ENCODE measurements around the gene IL9. TPM values are rescaled to one million over a fixed set of nuclear protein-coding genes. Genes with fewer than 3 reads are reported as not detected.

The IL9 gene
- total and polyA plus RNA-seq, 2 donors = 0.52 to 2.7 TPM

DNA sequence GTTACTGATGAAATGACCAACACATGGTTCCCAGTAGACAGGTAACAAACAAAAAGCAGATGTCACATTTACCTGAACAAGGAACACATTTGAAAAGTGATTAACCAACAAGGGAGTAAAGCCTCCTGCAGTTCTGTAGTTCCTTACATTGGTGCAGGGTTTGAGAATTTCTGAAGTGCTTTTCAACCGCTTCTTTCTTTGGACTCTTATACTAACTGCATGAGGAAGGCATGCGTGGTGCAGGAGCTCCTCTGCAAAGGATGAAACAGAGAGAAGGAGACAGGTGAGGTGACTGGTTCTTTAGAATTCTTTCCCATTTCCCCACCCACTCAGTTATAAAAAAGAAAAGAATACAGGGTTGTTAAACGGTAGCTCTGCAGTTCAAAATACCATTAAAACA lies 4.6 kb upstream of the IL9 start:
- Histone ChIP-seq H3K4me3 (ENCODE audit: low read length in 2 of 2) (no peak overlapping the region), H3K27me3 (ENCODE audit: control insufficient read depth in 2 of 2, insufficient read depth in 1 of 2, low read length in 1 of 2) (peaks cover 0 to 10% of the 10 kb centered on the region in 2 donors), H3K9me3 (ENCODE audit: control insufficient read depth in 2 of 2, insufficient read depth in 1 of 2, low read length in 1 of 2) (no peaks in the 10 kb centered on the region), H3K4me1 (ENCODE audit: control insufficient read depth in 2 of 2, insufficient read depth in 2 of 2, low read length in 2 of 2) (no peaks in the 10 kb centered on the region), H3K36me3 (ENCODE audit: control insufficient read depth in 2 of 2, insufficient read depth in 2 of 2, low read length in 1 of 2) (no peaks in the 10 kb centered on the region), H3K27ac (ENCODE audit: low read depth in 1 of 2, low read length in 1 of 2) (no peak overlapping the region)
- WGBS = 77% methylated on average over 3 of the region's 3 CpGs
- DNase-seq (ENCODE audit: low read depth in 6 of 9, low spot score in 9 of 9) = no peak

DNA sequence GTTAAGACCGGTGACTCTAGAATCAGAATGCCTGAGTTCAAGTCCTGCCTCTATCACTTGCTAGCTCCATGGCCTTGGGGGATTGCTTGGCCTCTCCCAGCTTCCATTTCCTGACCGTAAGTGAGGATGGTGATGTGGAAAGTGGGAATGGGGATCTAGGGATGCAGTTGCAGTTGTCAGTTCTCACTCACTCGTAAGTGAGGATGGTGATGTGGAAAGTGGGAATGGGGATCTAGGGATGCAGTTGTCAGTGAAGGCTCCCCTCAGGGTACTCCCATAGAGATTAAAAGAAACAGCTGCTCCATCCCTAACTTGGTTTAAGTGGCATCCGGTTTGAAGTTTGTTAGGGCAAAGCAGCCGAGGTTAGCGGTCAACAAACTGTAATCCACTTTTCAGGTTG lies 3.0 kb upstream of the IL9 start:
- no peaks in the 10 kb centered on the region for H3K9me3 ChIP-seq (ENCODE audit: control insufficient read depth in 2 of 2, insufficient read depth in 1 of 2, low read length in 1 of 2)
- no peak overlapping the region for H3K27ac ChIP-seq (ENCODE audit: low read depth in 1 of 2, low read length in 1 of 2)
- no peaks in the 10 kb centered on the region for H3K36me3 ChIP-seq (ENCODE audit: control insufficient read depth in 2 of 2, insufficient read depth in 2 of 2, low read length in 1 of 2)
- 85% methylated on average over 6 of the region's 6 CpGs for WGBS
- no peak for DNase-seq (ENCODE audit: low read depth in 6 of 9, low spot score in 9 of 9)
- no peak overlapping the region for H3K4me3 ChIP-seq (ENCODE audit: low read length in 2 of 2)
- peaks cover 0 to 17% of the 10 kb centered on the region in 2 donors for H3K27me3 ChIP-seq (ENCODE audit: control insufficient read depth in 2 of 2, insufficient read depth in 1 of 2, low read length in 1 of 2)
- H3K4me1 ChIP-seq (ENCODE audit: control insufficient read depth in 2 of 2, insufficient read depth in 2 of 2, low read length in 2 of 2) = no peaks in the 10 kb centered on the region

DNA sequence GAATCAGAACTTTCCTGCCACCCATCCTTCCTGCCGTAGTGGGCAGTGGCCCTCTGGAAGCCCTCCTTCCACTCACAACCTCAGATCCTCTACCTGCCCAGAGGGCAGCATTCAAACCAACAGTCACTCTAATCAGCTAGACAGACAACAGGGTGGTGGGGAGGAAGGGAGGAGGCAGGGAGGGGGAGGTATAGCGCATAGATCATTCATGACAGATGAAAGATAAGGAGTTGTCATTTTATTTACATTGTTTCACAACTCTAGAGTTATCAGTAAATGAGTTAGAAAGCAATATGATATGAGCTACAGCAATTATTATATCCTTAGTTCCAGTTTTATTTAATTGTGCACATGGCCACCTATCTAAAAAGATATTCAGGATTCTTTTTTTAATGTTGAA lies 852 bp downstream of the IL9 start:
- 88% methylated on average over 2 of the region's 2 CpGs for WGBS
- H3K27me3 ChIP-seq (ENCODE audit: control insufficient read depth in 2 of 2, insufficient read depth in 1 of 2, low read length in 1 of 2) = peaks cover 0 to 14% of the 10 kb centered on the region in 2 donors
- H3K9me3 ChIP-seq (ENCODE audit: control insufficient read depth in 2 of 2, insufficient read depth in 1 of 2, low read length in 1 of 2) = no peaks in the 10 kb centered on the region
- H3K4me3 ChIP-seq (ENCODE audit: low read length in 2 of 2) = no peak overlapping the region
- no peaks in the 10 kb centered on the region for H3K36me3 ChIP-seq (ENCODE audit: control insufficient read depth in 2 of 2, insufficient read depth in 2 of 2, low read length in 1 of 2)
- DNase-seq (ENCODE audit: low read depth in 6 of 9, low spot score in 9 of 9) = no peak
- no peak overlapping the region for H3K27ac ChIP-seq (ENCODE audit: low read depth in 1 of 2, low read length in 1 of 2)
- peaks cover 0 to 2% of the 10 kb centered on the region in 2 donors for H3K4me1 ChIP-seq (ENCODE audit: control insufficient read depth in 2 of 2, insufficient read depth in 2 of 2, low read length in 2 of 2)

DNA sequence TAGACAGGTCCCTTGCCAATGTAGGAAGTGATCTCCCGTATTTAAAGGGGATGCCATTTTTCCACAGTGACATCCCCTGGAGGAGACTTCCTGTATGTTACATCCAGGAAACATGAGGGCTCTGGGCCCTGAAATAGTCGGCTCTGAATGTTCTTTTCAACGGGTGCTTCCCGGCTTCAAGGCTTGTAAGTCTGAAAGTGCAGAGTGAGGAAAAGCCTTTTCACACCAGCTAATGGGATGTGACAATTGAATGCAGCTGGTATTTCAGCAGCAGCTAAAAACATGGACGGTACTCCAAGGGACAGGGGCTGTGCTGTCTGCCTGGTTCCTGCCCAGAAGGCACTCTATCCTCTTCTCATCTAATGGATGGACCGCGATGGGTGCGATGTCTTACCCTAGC lies 1.4 kb downstream of the IL9 start:
- peaks cover 0 to 12% of the 10 kb centered on the region in 2 donors for H3K27me3 ChIP-seq (ENCODE audit: control insufficient read depth in 2 of 2, insufficient read depth in 1 of 2, low read length in 1 of 2)
- no peaks in the 10 kb centered on the region for H3K9me3 ChIP-seq (ENCODE audit: control insufficient read depth in 2 of 2, insufficient read depth in 1 of 2, low read length in 1 of 2)
- H3K36me3 ChIP-seq (ENCODE audit: control insufficient read depth in 2 of 2, insufficient read depth in 2 of 2, low read length in 1 of 2) = no peaks in the 10 kb centered on the region
- peaks cover 0 to 2% of the 10 kb centered on the region in 2 donors for H3K4me1 ChIP-seq (ENCODE audit: control insufficient read depth in 2 of 2, insufficient read depth in 2 of 2, low read length in 2 of 2)
- no peak for DNase-seq (ENCODE audit: low read depth in 6 of 9, low spot score in 9 of 9)
- no peak overlapping the region for H3K4me3 ChIP-seq (ENCODE audit: low read length in 2 of 2)
- H3K27ac ChIP-seq (ENCODE audit: low read depth in 1 of 2, low read length in 1 of 2) = no peak overlapping the region
- 62% methylated on average over 8 of the region's 8 CpGs for WGBS

DNA sequence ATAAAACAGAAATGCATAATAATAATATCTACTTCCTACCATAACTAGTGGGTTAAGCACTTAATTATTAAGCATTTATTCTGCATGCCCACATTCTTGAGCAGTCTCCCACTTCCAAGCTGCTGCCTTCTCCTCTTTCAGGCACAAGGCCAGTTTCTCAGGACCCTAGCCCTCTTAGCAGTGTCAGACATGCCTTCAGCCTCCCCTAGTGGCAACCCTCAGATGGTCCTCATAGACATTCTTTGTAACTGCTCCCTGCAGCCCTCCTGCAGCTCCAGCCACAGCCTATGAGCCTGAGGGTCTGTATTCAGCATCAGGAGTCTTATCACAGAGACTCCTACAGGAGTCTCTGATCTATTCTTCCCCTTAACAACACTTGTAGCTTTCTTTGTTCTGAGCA lies 3.9 kb downstream of the IL9 start:
- no peaks in the 10 kb centered on the region for H3K36me3 ChIP-seq (ENCODE audit: control insufficient read depth in 2 of 2, insufficient read depth in 2 of 2, low read length in 1 of 2)
- H3K4me3 ChIP-seq (ENCODE audit: low read length in 2 of 2) = no peak overlapping the region
- no peak overlapping the region for H3K27ac ChIP-seq (ENCODE audit: low read depth in 1 of 2, low read length in 1 of 2)
- DNase-seq (ENCODE audit: low read depth in 6 of 9, low spot score in 9 of 9) = no peak
- H3K9me3 ChIP-seq (ENCODE audit: control insufficient read depth in 2 of 2, insufficient read depth in 1 of 2, low read length in 1 of 2) = no peaks in the 10 kb centered on the region
- peaks cover 0 to 7% of the 10 kb centered on the region in 2 donors for H3K4me1 ChIP-seq (ENCODE audit: control insufficient read depth in 2 of 2, insufficient read depth in 2 of 2, low read length in 2 of 2)
- peaks cover 0 to 24% of the 10 kb centered on the region in 2 donors for H3K27me3 ChIP-seq (ENCODE audit: control insufficient read depth in 2 of 2, insufficient read depth in 1 of 2, low read length in 1 of 2)

DNA sequence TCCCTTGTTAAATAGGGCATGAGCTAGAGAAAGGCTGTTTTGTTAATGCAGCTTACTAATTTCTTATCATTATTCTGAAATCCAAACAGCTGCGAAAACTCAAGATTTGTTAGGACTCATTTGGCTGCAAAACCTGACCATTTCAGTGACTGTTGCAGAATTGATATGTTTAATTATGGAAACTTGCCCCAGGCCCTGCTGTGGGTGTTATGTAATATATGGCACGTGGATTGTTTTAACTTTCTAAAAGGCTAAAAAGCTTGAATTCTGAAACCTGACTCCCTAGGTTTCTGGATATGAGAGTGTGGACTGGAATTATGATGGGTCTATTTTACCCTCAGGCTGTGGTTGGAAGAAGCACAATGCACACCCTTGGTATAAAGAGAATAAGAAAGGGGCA lies 4.4 kb downstream of the IL9 start:
- H3K9me3 ChIP-seq (ENCODE audit: control insufficient read depth in 2 of 2, insufficient read depth in 1 of 2, low read length in 1 of 2) = no peaks in the 10 kb centered on the region
- peaks cover 0 to 24% of the 10 kb centered on the region in 2 donors for H3K27me3 ChIP-seq (ENCODE audit: control insufficient read depth in 2 of 2, insufficient read depth in 1 of 2, low read length in 1 of 2)
- WGBS = 93% methylated on average over 2 of the region's 2 CpGs
- H3K27ac ChIP-seq (ENCODE audit: low read depth in 1 of 2, low read length in 1 of 2) = no peak overlapping the region
- H3K36me3 ChIP-seq (ENCODE audit: control insufficient read depth in 2 of 2, insufficient read depth in 2 of 2, low read length in 1 of 2) = no peaks in the 10 kb centered on the region
- peaks cover 0 to 7% of the 10 kb centered on the region in 2 donors for H3K4me1 ChIP-seq (ENCODE audit: control insufficient read depth in 2 of 2, insufficient read depth in 2 of 2, low read length in 2 of 2)
- no peak overlapping the region for H3K4me3 ChIP-seq (ENCODE audit: low read length in 2 of 2)
- DNase-seq (ENCODE audit: low read depth in 6 of 9, low spot score in 9 of 9) = no peak

DNA sequence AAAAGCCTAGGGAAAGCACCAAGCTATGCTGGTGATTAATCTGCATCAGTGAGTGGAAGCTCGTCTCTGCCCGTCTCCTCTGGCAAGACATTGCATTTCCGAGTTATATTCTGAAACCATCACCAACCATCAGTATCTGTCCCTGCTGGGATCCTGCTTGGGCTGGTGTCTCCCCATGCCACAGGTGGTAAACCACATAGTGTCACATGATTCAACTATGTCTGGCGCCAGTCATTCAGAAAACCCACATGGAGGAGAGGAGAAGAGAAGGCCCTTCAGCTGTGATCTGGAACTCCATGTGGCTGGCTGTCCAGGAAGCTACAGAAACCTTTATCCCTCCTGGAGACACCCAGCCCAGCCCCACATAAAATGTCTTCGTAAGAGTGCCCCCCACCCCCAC lies 4.8 kb downstream of the IL9 start:
- no peak overlapping the region for H3K4me3 ChIP-seq (ENCODE audit: low read length in 2 of 2)
- peaks cover 0 to 24% of the 10 kb centered on the region in 2 donors for H3K27me3 ChIP-seq (ENCODE audit: control insufficient read depth in 2 of 2, insufficient read depth in 1 of 2, low read length in 1 of 2)
- no peak overlapping the region for H3K27ac ChIP-seq (ENCODE audit: low read depth in 1 of 2, low read length in 1 of 2)
- H3K36me3 ChIP-seq (ENCODE audit: control insufficient read depth in 2 of 2, insufficient read depth in 2 of 2, low read length in 1 of 2) = no peaks in the 10 kb centered on the region
- H3K4me1 ChIP-seq (ENCODE audit: control insufficient read depth in 2 of 2, insufficient read depth in 2 of 2, low read length in 2 of 2) = peaks cover 0 to 7% of the 10 kb centered on the region in 2 donors
- WGBS = 10% methylated on average over 5 of the region's 5 CpGs
- H3K9me3 ChIP-seq (ENCODE audit: control insufficient read depth in 2 of 2, insufficient read depth in 1 of 2, low read length in 1 of 2) = no peaks in the 10 kb centered on the region
- DNase-seq (ENCODE audit: low read depth in 6 of 9, low spot score in 9 of 9) = peak in 1 of 9 donors; percentile 27

DNA sequence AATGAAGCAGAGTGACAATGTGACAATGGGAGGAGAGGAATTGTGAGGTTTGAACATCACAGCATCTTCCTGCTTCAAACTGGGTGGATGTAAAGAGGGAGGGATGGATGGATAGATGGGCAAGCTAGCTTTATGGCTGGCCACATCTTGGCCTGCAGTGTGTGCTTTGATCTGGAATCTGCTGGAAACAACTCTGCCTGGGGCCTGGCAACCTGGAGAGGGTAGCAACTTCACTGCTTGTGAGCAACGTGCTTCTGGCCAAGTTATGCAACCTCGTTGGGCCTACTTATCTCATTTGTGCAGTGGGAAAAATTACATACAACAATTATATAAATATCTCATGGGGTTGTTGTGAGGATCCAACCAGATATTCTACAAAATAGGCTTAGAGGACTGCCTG lies 5.3 kb downstream of the IL9 start:
- Histone ChIP-seq H3K9me3 (ENCODE audit: control insufficient read depth in 2 of 2, insufficient read depth in 1 of 2, low read length in 1 of 2) (no peaks in the 10 kb centered on the region), H3K27ac (ENCODE audit: low read depth in 1 of 2, low read length in 1 of 2) (no peak overlapping the region), H3K36me3 (ENCODE audit: control insufficient read depth in 2 of 2, insufficient read depth in 2 of 2, low read length in 1 of 2) (no peaks in the 10 kb centered on the region), H3K4me3 (ENCODE audit: low read length in 2 of 2) (no peak overlapping the region), H3K27me3 (ENCODE audit: control insufficient read depth in 2 of 2, insufficient read depth in 1 of 2, low read length in 1 of 2) (peaks cover 0 to 21% of the 10 kb centered on the region in 2 donors), H3K4me1 (ENCODE audit: control insufficient read depth in 2 of 2, insufficient read depth in 2 of 2, low read length in 2 of 2) (peaks cover 0 to 7% of the 10 kb centered on the region in 2 donors)
- WGBS = 80% methylated on average over 2 of the region's 2 CpGs
- no peak for DNase-seq (ENCODE audit: low read depth in 6 of 9, low spot score in 9 of 9)

DNA sequence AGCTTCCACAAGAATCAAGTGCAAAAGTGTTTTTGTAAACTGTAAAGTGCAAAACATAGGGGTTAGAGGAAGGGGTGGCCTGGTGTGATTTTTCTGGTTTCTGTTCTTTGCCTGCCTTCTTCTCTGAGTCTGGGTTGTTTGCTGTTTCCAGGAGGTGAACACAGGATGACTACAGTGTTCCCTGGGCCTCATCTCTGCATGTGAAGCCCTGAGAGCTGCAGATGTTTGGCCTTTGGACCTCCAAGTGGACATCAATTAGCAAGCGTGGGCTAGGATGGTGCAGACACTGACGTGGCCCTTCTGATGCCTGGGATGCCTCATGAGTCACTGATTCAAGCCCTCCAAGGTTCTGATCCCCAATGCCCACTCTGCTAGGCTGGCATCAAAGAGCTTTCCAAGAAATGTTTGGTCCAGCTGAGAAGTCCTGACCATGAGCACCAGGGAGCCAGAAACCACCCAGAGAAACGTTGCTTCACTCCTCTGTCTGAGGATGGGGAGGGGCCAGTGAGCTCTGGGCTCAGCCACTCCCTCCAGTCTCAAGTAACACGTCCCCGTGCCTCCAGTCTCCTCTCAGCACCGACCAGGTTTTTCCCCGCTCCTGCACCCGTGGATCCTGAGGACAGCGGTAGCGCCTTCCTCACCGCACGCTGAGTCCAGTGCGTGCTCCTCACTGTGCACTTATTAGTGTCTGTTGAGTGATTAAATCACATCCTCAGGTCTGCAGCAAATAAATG lies 7.6 kb downstream of the IL9 start:
- no peaks in the 10 kb centered on the region for H3K36me3 ChIP-seq (ENCODE audit: control insufficient read depth in 2 of 2, insufficient read depth in 2 of 2, low read length in 1 of 2)
- H3K9me3 ChIP-seq (ENCODE audit: control insufficient read depth in 2 of 2, insufficient read depth in 1 of 2, low read length in 1 of 2) = no peaks in the 10 kb centered on the region
- no peak overlapping the region for H3K27ac ChIP-seq (ENCODE audit: low read depth in 1 of 2, low read length in 1 of 2)
- H3K4me1 ChIP-seq (ENCODE audit: control insufficient read depth in 2 of 2, insufficient read depth in 2 of 2, low read length in 2 of 2) = peaks cover 0 to 7% of the 10 kb centered on the region in 2 donors
- H3K4me3 ChIP-seq (ENCODE audit: low read length in 2 of 2) = no peak overlapping the region
- 75% methylated on average over 13 of the region's 13 CpGs for WGBS
- no peak for DNase-seq (ENCODE audit: low read depth in 6 of 9, low spot score in 9 of 9)
- H3K27me3 ChIP-seq (ENCODE audit: control insufficient read depth in 2 of 2, insufficient read depth in 1 of 2, low read length in 1 of 2) = peaks cover 0 to 16% of the 10 kb centered on the region in 2 donors
